Measurements from ENCODE around the gene BCKDHA. TPM values are rescaled to one million over a fixed set of nuclear protein-coding genes. Genes with fewer than 3 reads are reported as not detected.

Gene BCKDHA
- total and polyA plus RNA-seq, 9 of the 15 experiments (the other 6 are each of a cell fraction or from before 2014, with no cell fraction given), result 4.5 to 52.5 (median 14.1) TPM

- Histone ChIP-seq H3K9ac (ENCODE audit: insufficient read depth in 1 of 2, low read depth in 2 of 2, low read length in 2 of 2) (0 out of 4 replicates have a peak overlapping the region, but pooled peaks of 1 of the 2 experiments have one; percentile 19), H3K4me1 (replicated peaks in 1 of 2; ENCODE audit: control insufficient read depth in 2 of 2, insufficient read depth in 2 of 2, low read length in 2 of 2) (peaks cover 4 to 17% of the 10 kb centered on the region in 2 experiments; a peak in 4 of 5 replicates), H3K27ac (ENCODE audit: extremely low read depth, low read depth, low read length) (no peak overlapping the region), H3K27me3 (ENCODE audit: control insufficient read depth in 2 of 2, insufficient read depth in 2 of 2, low read length in 2 of 2) (peaks cover 4 to 15% of the 10 kb centered on the region in 2 experiments; a peak in 4 of 5 replicates), H2AFZ (ENCODE audit: low read depth, low read length) (peak overlapping the region; percentile 71; the same call in 1 of the 2 replicates), H3K36me3 (ENCODE audit: control insufficient read depth, insufficient read depth, low read length) (no peaks in the 10 kb centered on the region), H4K20me1 (replicated peaks; ENCODE audit: control insufficient read depth, insufficient read depth, low read length) (no peaks in the 10 kb centered on the region), H3K9me1 (ENCODE audit: control insufficient read depth, insufficient read depth, low read length) (no peaks in the 10 kb centered on the region), H3K9me3 (replicated peaks; ENCODE audit: control insufficient read depth, insufficient read depth, low read depth, low read length) (peaks cover 4% of the 10 kb centered on the region), H3K79me2 (ENCODE audit: control insufficient read depth, insufficient read depth, low read length) (peaks cover 4% of the 10 kb centered on the region; the same call in 2 of the 3 replicates), H3K4me3 (no peak overlapping the region), H3K4me2 (ENCODE audit: insufficient read depth, low read length) (no peak overlapping the region)
- CTCF ChIA-PET (ENCODE audit: low intra/inter-chr PET ratio), result interaction anchor here (1.0 kb wide), 1 partner anchor 136 kb away, joined by 3 read pairs; no protein-coding TSS in a partner anchor
- TF ChIP-seq ZNF23 (CRISPR knock-in tag; IDR thresholded peaks at IDR 0.05) (no peak), ZNF263 (CRISPR knock-in tag; IDR thresholded peaks at IDR 0.05; ENCODE audit: borderline replicate concordance) (peak; percentile 23; the same call in 1 of the 2 replicates), RB1 (IDR thresholded peaks at IDR 0.05; ENCODE audit: low read depth) (no peak)
- DNase-seq (ENCODE audit: extremely low read depth in 1 of 4, low spot score in 3 of 4) (peak in 2 of 4 experiments; percentile 3 to 13), ATAC-seq (no peak), FAIRE-seq (no peak)
- intact Hi-C loops (cut with micrococcal nuclease), result loop anchor here (10.0 kb wide), 1 partner anchor 239 kb away; no protein-coding TSS in a partner anchor
- POLR2A ChIA-PET, result interaction anchor here (0.7 kb wide), 1 partner anchor 13 kb away, joined by 3 read pairs; no protein-coding TSS in a partner anchor
- no TSS peak for BruUV-seq (replicated peaks)
- WGBS (ENCODE audit: insufficient coverage, low coverage, missing lambda C conversion rate), result 23% methylated on average over 6 of the region's 6 CpGs
- in situ Hi-C loops (cut with MboI), result no loop called here
These were observed 46.3 kb downstream of the BCKDHA start for GRCh38 chr19:41443813-41444455.

GRCh38 chr19:41445575-41445974 is 48.0 kb downstream of the BCKDHA start:
- Histone ChIP-seq H3K27ac (ENCODE audit: extremely low read depth, low read depth, low read length) (no peak overlapping the region), H3K9ac (ENCODE audit: insufficient read depth in 1 of 2, low read depth in 2 of 2, low read length in 2 of 2) (no peak overlapping the region), H3K4me1 (replicated peaks in 1 of 2; ENCODE audit: control insufficient read depth in 2 of 2, insufficient read depth in 2 of 2, low read length in 2 of 2) (peaks cover under 1 to 15% of the 10 kb centered on the region in 2 experiments; a peak in 4 of 5 replicates), H2AFZ (ENCODE audit: low read depth, low read length) (no peak overlapping the region), H3K9me3 (replicated peaks; ENCODE audit: control insufficient read depth, insufficient read depth, low read depth, low read length) (peaks cover 4% of the 10 kb centered on the region), H3K27me3 (ENCODE audit: control insufficient read depth in 2 of 2, insufficient read depth in 2 of 2, low read length in 2 of 2) (peaks cover 4 to 15% of the 10 kb centered on the region in 2 experiments; a peak in 4 of 5 replicates), H3K9me1 (ENCODE audit: control insufficient read depth, insufficient read depth, low read length) (no peaks in the 10 kb centered on the region), H3K79me2 (ENCODE audit: control insufficient read depth, insufficient read depth, low read length) (no peaks in the 10 kb centered on the region), H3K4me2 (ENCODE audit: insufficient read depth, low read length) (no peak overlapping the region), H3K36me3 (ENCODE audit: control insufficient read depth, insufficient read depth, low read length) (no peaks in the 10 kb centered on the region), H3K4me3 (no peak overlapping the region), H4K20me1 (replicated peaks; ENCODE audit: control insufficient read depth, insufficient read depth, low read length) (no peaks in the 10 kb centered on the region)
- in situ Hi-C loops (cut with MboI) (loop anchor here (5.0 kb wide), 1 partner anchor 127 kb away; no protein-coding TSS in a partner anchor), intact Hi-C loops (cut with micrococcal nuclease) (loop anchor here (10.0 kb wide), 1 partner anchor 241 kb away; no protein-coding TSS in a partner anchor)
- DNase-seq (ENCODE audit: extremely low read depth in 1 of 4, low spot score in 3 of 4) (peak in 1 of 4 experiments; percentile 1), FAIRE-seq (no peak), ATAC-seq (no peak)
- ChIA-PET POLR2A (interaction anchor here (1.0 kb wide), 1 partner anchor 13 kb away, joined by 3 read pairs; no protein-coding TSS in a partner anchor), CTCF (ENCODE audit: low intra/inter-chr PET ratio) (no interaction called here)
- 15% methylated on average over 5 of the region's 5 CpGs for WGBS (ENCODE audit: insufficient coverage, low coverage, missing lambda C conversion rate)
- BruUV-seq (replicated peaks), result no TSS peak
- TF ChIP-seq GTF3C2 (IDR thresholded peaks at IDR 0.05; ENCODE audit: borderline replicate concordance, extremely low read depth, insufficient read length) (no peak), ARID4B (CRISPR knock-in tag; IDR thresholded peaks at IDR 0.05) (no peak)

Data from K562 (cell line).